WI38 (cell line): ENCODE data around the gene DDX20.
"Not testable (repeated sequence)": the region's sequence is repeated elsewhere in the genome, so short reads cannot be mapped to it uniquely, and the experiment has no call there.

Source experiments
- H3K4me3 ChIP-seq: 2 replicates; pipeline ENCODE4 v1.5.1; 2011; ENCODE audit warnings: low read depth, mild to moderate bottlenecking, control low read depth, low read length
- TF ChIP-seq, protein P1 (sequence below): IDR thresholded peaks from 2 replicates; pipeline ENCODE4 v1.5.1; 2012; ENCODE audit warnings: low read depth, mild to moderate bottlenecking, control low read depth, low read length

DDX20 gene

GRCh38 chr1:111789666-111790316 lies 34.1 kb downstream of the DDX20 start:
- TF ChIP-seq, protein P1, sequence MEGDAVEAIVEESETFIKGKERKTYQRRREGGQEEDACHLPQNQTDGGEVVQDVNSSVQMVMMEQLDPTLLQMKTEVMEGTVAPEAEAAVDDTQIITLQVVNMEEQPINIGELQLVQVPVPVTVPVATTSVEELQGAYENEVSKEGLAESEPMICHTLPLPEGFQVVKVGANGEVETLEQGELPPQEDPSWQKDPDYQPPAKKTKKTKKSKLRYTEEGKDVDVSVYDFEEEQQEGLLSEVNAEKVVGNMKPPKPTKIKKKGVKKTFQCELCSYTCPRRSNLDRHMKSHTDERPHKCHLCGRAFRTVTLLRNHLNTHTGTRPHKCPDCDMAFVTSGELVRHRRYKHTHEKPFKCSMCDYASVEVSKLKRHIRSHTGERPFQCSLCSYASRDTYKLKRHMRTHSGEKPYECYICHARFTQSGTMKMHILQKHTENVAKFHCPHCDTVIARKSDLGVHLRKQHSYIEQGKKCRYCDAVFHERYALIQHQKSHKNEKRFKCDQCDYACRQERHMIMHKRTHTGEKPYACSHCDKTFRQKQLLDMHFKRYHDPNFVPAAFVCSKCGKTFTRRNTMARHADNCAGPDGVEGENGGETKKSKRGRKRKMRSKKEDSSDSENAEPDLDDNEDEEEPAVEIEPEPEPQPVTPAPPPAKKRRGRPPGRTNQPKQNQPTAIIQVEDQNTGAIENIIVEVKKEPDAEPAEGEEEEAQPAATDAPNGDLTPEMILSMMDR, result no peak
- no peak overlapping the region for H3K4me3 ChIP-seq

GRCh38 chr1:111791776-111792175 lies 36.1 kb downstream of the DDX20 start:
- TF ChIP-seq, protein P1, result no peak

DNA sequence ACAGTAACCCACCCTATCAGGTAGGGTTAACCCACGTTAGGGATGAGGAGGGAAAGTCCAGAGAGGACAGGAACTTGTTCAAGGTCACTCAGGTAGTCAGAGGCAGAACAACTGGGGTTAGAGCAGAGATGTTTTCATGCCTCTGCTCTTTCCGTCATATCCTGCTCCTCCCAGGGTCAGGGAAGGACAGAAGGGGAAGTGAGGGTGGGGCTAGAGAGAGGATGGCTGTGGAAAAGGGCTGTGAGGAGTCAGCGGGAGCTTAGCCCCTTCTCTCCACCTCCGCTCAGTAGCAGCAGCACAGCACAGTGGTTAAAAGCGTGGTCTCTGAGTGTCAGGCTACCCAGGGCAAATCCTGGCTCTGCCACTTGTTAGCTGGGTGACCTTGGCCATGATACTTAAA lies 36.5 kb downstream of the DDX20 start:
- no peak overlapping the region for H3K4me3 ChIP-seq
- TF ChIP-seq, protein P1, result no peak

More at GRCh38 chr1:111791776-111792175, 36.1 kb downstream of the DDX20 start:
- no peak overlapping the region for H3K4me3 ChIP-seq

DNA sequence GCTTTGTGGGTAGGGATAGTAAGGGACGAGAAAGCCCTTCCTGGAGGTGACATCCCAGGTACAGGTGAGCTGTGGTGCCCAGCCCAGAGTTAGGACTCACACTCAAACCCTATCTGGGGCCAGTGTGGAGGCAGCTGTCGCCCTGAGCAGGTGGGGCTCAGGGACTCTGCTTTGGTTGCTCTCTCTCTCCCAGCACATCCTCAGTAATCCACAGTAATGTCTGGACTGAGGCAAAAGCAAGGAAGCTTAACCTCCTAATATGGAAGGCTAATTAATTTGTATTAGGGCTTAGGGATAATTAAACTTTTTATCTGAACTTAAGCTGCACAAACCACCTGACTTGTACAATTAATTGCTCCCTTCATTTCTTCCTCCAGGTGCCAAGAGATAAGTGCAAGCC lies 38.2 kb downstream of the DDX20 start:
- H3K4me3 ChIP-seq, result no peak overlapping the region
- TF ChIP-seq, protein P1, result no peak

DNA sequence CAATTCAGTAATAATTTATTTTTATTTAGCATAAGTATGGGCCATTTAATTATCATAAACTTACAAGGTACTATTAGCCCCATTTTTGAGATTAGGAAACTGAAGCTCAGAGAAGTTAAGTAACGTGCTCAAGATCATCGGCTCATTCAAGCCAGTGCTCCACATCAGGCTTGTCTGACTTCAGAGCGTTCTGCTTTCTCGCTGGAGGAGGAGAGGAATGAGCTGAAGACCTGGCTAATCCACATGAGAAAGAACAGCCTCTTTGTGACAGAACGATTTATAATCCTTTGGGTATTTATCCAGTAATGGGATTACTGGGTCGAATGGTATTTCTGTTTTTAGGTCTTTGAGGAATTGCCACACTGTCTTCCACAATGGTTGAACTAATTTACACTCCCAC lies 39.7 kb downstream of the DDX20 start:
- TF ChIP-seq, protein P1, result no peak

DNA sequence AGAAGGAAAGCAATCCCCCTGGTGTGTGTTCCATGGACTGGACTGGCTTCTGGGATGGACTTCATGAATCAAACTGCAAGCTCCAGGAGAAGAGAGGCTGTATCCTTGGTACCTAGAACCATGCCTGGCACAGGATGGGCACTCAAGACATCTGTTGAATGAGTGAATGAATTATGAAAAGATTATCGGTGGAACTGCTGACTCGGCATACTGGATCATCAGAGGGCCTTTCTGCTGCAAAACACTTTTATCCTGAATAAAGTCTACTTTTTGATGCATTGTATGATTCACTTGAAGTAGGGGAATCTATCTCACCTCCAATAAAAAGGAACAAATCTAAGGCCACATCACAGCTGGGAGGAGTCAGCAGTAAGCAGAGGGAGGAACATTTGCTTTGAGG lies 42.9 kb downstream of the DDX20 start:
- TF ChIP-seq, protein P1, result no peak
- H3K4me3 ChIP-seq, result no peak overlapping the region

More for the DNA sequence above, 39.7 kb downstream of the DDX20 start:
- no peak overlapping the region for H3K4me3 ChIP-seq

DNA sequence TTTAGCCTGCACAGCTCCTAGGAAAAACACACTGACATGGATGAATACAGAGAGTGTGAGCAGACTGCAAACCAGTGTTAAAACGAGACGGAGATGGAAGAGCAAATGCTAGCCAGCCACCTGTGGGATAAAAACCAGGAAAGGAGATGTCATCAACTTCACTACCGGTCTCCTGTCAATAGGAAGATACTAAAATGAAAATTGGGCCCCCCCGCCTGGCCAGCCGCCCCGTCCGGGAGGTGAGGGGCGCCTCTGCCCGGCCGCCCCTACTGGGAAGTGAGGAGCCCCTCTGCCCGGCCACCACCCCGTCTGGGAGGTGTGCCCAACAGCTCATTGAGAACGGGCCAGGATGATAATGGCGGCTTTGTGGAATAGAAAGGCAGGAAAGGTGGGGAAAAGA lies 44.0 kb downstream of the DDX20 start:
- not testable (repeated sequence) for H3K4me3 ChIP-seq
